Measurements from ENCODE around the gene CACNA1E.

Gene CACNA1E

DNA sequence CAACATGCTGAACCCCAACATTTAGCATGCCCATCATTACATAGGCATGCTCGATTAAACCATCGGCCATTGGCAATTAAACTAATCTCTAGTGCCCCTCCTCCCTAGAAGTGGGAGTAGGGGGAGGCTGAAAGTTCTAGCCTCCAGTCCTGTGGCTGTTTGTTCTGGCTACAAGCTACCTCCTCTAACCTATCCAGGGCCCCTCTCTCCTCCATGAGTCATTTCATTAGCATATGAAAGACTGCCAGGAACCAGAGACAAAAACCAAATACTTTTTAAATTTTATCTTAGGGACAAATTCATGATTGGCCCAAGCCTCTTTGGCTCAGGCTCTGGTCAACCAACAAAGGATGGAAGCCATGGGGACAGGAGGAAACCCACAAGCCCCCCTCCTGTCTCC is 231.1 kb downstream of the CACNA1E start:
- H3K4me1 ChIP-seq (ENCODE audit: insufficient read depth, low read length): peaks cover 10% of the 10 kb centered on the region; the same call in 1 of the 2 replicates
- no peaks in the 10 kb centered on the region for H3K9me3 ChIP-seq (ENCODE audit: insufficient read depth, low read depth, low read length)
- no peaks in the 10 kb centered on the region for H3K27me3 ChIP-seq (ENCODE audit: insufficient read depth, low read length)
- H3K36me3 ChIP-seq (ENCODE audit: insufficient read depth, low read depth, low read length): no peaks in the 10 kb centered on the region
- H3K27ac ChIP-seq (ENCODE audit: low read length): no peak overlapping the region
- no peak overlapping the region for H3K9ac ChIP-seq (ENCODE audit: low read depth, low read length)
- no peak overlapping the region for H3K4me3 ChIP-seq (ENCODE audit: low read length)

DNA sequence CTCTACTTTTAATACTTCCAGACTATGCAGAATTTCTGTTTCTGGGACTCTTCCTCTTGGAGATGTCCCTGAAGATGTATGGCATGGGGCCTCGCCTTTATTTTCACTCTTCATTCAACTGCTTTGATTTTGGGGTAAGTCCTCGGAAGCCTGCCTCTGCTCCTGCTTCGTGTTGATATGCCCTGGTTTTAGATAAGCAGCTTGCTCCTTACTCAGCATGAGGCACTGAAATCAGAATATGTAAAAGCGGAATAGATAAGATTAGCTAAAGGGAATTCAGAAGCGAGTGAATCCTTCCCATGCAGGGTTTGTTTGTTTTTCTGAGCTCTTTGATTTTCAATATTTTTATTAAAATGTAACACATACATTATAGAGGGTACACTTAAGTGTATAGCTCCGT is 234.7 kb downstream of the CACNA1E start:
- peaks cover 10% of the 10 kb centered on the region; the same call in 1 of the 2 replicates for H3K4me1 ChIP-seq (ENCODE audit: insufficient read depth, low read length)
- H3K9ac ChIP-seq (ENCODE audit: low read depth, low read length): no peak overlapping the region
- no peaks in the 10 kb centered on the region for H3K27me3 ChIP-seq (ENCODE audit: insufficient read depth, low read length)
- H3K27ac ChIP-seq (ENCODE audit: low read length): no peak overlapping the region
- no peaks in the 10 kb centered on the region for H3K36me3 ChIP-seq (ENCODE audit: insufficient read depth, low read depth, low read length)
- no peaks in the 10 kb centered on the region for H3K9me3 ChIP-seq (ENCODE audit: insufficient read depth, low read depth, low read length)
- no peak overlapping the region for H3K4me3 ChIP-seq (ENCODE audit: low read length)

GRCh38 chr1:181726320-181727012 is 243.1 kb downstream of the CACNA1E start:
- Histone ChIP-seq H3K27me3 (ENCODE audit: insufficient read depth, low read length) (no peaks in the 10 kb centered on the region), H3K9ac (ENCODE audit: low read depth, low read length) (no peak overlapping the region), H3K27ac (ENCODE audit: low read length) (no peak overlapping the region), H3K4me1 (ENCODE audit: insufficient read depth, low read length) (no peaks in the 10 kb centered on the region), H3K9me3 (ENCODE audit: insufficient read depth, low read depth, low read length) (no peaks in the 10 kb centered on the region), H3K36me3 (ENCODE audit: insufficient read depth, low read depth, low read length) (no peaks in the 10 kb centered on the region), H3K4me3 (ENCODE audit: low read length) (no peak overlapping the region)

GRCh38 chr1:181730606-181731005 is 247.3 kb downstream of the CACNA1E start:
- Histone ChIP-seq H3K36me3 (ENCODE audit: insufficient read depth, low read depth, low read length) (no peaks in the 10 kb centered on the region), H3K9ac (ENCODE audit: low read depth, low read length) (no peak overlapping the region), H3K27me3 (ENCODE audit: insufficient read depth, low read length) (no peaks in the 10 kb centered on the region), H3K4me3 (ENCODE audit: low read length) (no peak overlapping the region), H3K9me3 (ENCODE audit: insufficient read depth, low read depth, low read length) (no peaks in the 10 kb centered on the region), H3K4me1 (ENCODE audit: insufficient read depth, low read length) (no peaks in the 10 kb centered on the region), H3K27ac (ENCODE audit: low read length) (no peak overlapping the region)

GRCh38 chr1:181732218-181732990 is 249.1 kb downstream of the CACNA1E start:
- H3K9ac ChIP-seq (ENCODE audit: low read depth, low read length): no peak overlapping the region
- H3K9me3 ChIP-seq (ENCODE audit: insufficient read depth, low read depth, low read length): no peaks in the 10 kb centered on the region
- no peaks in the 10 kb centered on the region for H3K27me3 ChIP-seq (ENCODE audit: insufficient read depth, low read length)
- H3K4me1 ChIP-seq (ENCODE audit: insufficient read depth, low read length): no peaks in the 10 kb centered on the region
- no peak overlapping the region for H3K4me3 ChIP-seq (ENCODE audit: low read length)
- no peaks in the 10 kb centered on the region for H3K36me3 ChIP-seq (ENCODE audit: insufficient read depth, low read depth, low read length)
- H3K27ac ChIP-seq (ENCODE audit: low read length): no peak overlapping the region

GRCh38 chr1:181733486-181733885 is 250.2 kb downstream of the CACNA1E start:
- H3K27ac ChIP-seq (ENCODE audit: low read length): no peak overlapping the region
- H3K4me3 ChIP-seq (ENCODE audit: low read length): no peak overlapping the region
- no peaks in the 10 kb centered on the region for H3K4me1 ChIP-seq (ENCODE audit: insufficient read depth, low read length)
- H3K9ac ChIP-seq (ENCODE audit: low read depth, low read length): no peak overlapping the region
- H3K36me3 ChIP-seq (ENCODE audit: insufficient read depth, low read depth, low read length): no peaks in the 10 kb centered on the region
- H3K9me3 ChIP-seq (ENCODE audit: insufficient read depth, low read depth, low read length): no peaks in the 10 kb centered on the region
- H3K27me3 ChIP-seq (ENCODE audit: insufficient read depth, low read length): no peaks in the 10 kb centered on the region

- Histone ChIP-seq H3K9me3 (ENCODE audit: insufficient read depth, low read depth, low read length) (no peaks in the 10 kb centered on the region), H3K4me3 (ENCODE audit: low read length) (no peak overlapping the region), H3K27ac (ENCODE audit: low read length) (no peak overlapping the region), H3K36me3 (ENCODE audit: insufficient read depth, low read depth, low read length) (no peaks in the 10 kb centered on the region), H3K27me3 (ENCODE audit: insufficient read depth, low read length) (no peaks in the 10 kb centered on the region), H3K9ac (ENCODE audit: low read depth, low read length) (no peak overlapping the region), H3K4me1 (ENCODE audit: insufficient read depth, low read length) (no peaks in the 10 kb centered on the region)
Observed at GRCh38 chr1:181737056-181737455, 253.7 kb downstream of the CACNA1E start.

- Histone ChIP-seq H3K27me3 (ENCODE audit: insufficient read depth, low read length) (no peaks in the 10 kb centered on the region), H3K9me3 (ENCODE audit: insufficient read depth, low read depth, low read length) (no peaks in the 10 kb centered on the region), H3K4me3 (ENCODE audit: low read length) (no peak overlapping the region), H3K9ac (ENCODE audit: low read depth, low read length) (no peak overlapping the region), H3K36me3 (ENCODE audit: insufficient read depth, low read depth, low read length) (no peaks in the 10 kb centered on the region), H3K27ac (ENCODE audit: low read length) (no peak overlapping the region), H3K4me1 (ENCODE audit: insufficient read depth, low read length) (no peaks in the 10 kb centered on the region)
Observed at GRCh38 chr1:181739214-181739613, 255.9 kb downstream of the CACNA1E start.

DNA sequence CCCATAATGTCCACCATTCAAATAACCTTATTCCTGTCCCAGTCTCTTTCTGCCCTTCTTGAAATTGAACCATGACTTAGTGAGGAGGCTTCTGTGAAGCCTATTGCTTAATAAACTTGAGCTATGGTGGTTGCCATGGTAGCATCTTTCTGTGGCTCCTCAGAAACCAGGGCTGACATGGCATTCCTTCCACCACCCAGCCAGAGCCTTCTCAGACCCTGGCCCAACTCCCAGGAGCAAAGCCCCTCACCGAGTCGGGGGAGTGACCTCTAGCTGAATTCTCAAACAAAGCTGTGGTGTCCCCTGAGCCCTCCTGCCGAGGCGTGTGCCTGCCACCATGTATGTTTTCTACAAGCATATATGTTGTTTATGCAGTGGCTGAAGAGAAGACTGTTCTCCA is 259.1 kb downstream of the CACNA1E start:
- no peaks in the 10 kb centered on the region for H3K4me1 ChIP-seq (ENCODE audit: insufficient read depth, low read length)
- no peaks in the 10 kb centered on the region for H3K9me3 ChIP-seq (ENCODE audit: insufficient read depth, low read depth, low read length)
- H3K36me3 ChIP-seq (ENCODE audit: insufficient read depth, low read depth, low read length): no peaks in the 10 kb centered on the region
- H3K4me3 ChIP-seq (ENCODE audit: low read length): no peak overlapping the region
- H3K27ac ChIP-seq (ENCODE audit: low read length): no peak overlapping the region
- no peaks in the 10 kb centered on the region for H3K27me3 ChIP-seq (ENCODE audit: insufficient read depth, low read length)
- H3K9ac ChIP-seq (ENCODE audit: low read depth, low read length): no peak overlapping the region

GRCh38 chr1:181743878-181744312 is 260.6 kb downstream of the CACNA1E start:
- H3K36me3 ChIP-seq (ENCODE audit: insufficient read depth, low read depth, low read length): no peaks in the 10 kb centered on the region
- H3K9ac ChIP-seq (ENCODE audit: low read depth, low read length): no peak overlapping the region
- no peak overlapping the region for H3K27ac ChIP-seq (ENCODE audit: low read length)
- no peaks in the 10 kb centered on the region for H3K9me3 ChIP-seq (ENCODE audit: insufficient read depth, low read depth, low read length)
- H3K4me1 ChIP-seq (ENCODE audit: insufficient read depth, low read length): no peaks in the 10 kb centered on the region
- no peaks in the 10 kb centered on the region for H3K27me3 ChIP-seq (ENCODE audit: insufficient read depth, low read length)
- H3K4me3 ChIP-seq (ENCODE audit: low read length): no peak overlapping the region

DNA sequence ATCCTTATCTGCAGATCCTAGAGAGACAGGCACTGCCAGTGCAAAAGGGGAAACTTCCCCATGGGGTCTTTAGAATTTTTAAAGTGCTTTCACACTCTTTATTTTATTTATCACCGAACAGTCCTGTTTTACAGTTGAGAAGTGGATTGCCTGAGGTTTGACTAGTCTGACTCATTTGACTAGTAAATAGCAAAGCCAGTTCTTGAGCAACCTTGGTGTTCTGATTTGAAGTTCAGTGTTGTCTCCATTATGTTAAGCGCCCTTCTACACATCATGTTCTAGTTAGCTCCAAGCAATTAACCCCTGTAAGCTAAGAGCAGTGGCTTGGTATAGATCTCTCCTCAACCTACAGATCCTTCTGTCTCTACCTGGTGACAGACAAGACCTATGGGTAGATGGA is 262.9 kb downstream of the CACNA1E start:
- Histone ChIP-seq H3K27ac (ENCODE audit: low read length) (no peak overlapping the region), H3K27me3 (ENCODE audit: insufficient read depth, low read length) (no peaks in the 10 kb centered on the region), H3K36me3 (ENCODE audit: insufficient read depth, low read depth, low read length) (no peaks in the 10 kb centered on the region), H3K4me3 (ENCODE audit: low read length) (no peak overlapping the region), H3K9me3 (ENCODE audit: insufficient read depth, low read depth, low read length) (no peaks in the 10 kb centered on the region), H3K4me1 (ENCODE audit: insufficient read depth, low read length) (no peaks in the 10 kb centered on the region), H3K9ac (ENCODE audit: low read depth, low read length) (no peak overlapping the region)

DNA sequence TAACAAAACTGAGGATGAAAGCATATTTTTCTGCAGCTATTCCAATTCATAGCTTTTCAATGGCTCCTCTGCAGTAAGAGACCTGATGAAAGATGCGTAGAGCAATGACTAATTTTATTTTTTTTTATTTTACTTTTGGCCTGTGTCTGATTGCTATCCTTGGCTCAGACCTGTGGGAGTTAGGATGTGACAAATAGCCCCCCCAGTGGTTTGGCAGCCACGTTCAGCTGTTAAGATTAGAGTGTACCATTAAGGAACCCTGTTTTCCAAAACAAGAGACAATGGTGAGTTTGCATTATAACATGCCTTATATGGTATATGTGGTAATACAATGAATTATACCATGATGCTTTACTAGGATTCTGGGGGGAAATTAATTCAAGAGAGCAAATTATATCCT is 264.7 kb downstream of the CACNA1E start:
- Histone ChIP-seq H3K9ac (ENCODE audit: low read depth, low read length) (no peak overlapping the region), H3K9me3 (ENCODE audit: insufficient read depth, low read depth, low read length) (no peaks in the 10 kb centered on the region), H3K4me1 (ENCODE audit: insufficient read depth, low read length) (no peaks in the 10 kb centered on the region), H3K27me3 (ENCODE audit: insufficient read depth, low read length) (no peaks in the 10 kb centered on the region), H3K36me3 (ENCODE audit: insufficient read depth, low read depth, low read length) (no peaks in the 10 kb centered on the region), H3K4me3 (ENCODE audit: low read length) (no peak overlapping the region), H3K27ac (ENCODE audit: low read length) (no peak overlapping the region)
